ENCODE data around the gene OPN4. TPM values are rescaled to one million over a fixed set of nuclear protein-coding genes. Genes with fewer than 3 reads are reported as not detected.

Gene OPN4
- total and polyA plus RNA-seq, 2 of the 13 experiments (the other 11 are each of a cell fraction or from before 2014, with no cell fraction given) = not detected

GRCh38 chr10:86699541-86699940 is 45.2 kb downstream of the OPN4 start:
- WGBS (ENCODE audit: low lambda C conversion rate) = 40% methylated on average over 4 of the region's 8 CpGs
- H3K9me3 ChIP-seq (ENCODE audit: low read length) = no peaks in the 10 kb centered on the region
- H3K36me3 ChIP-seq (replicated peaks in 1 of 2; ENCODE audit: control insufficient read depth in 1 of 2, insufficient read depth in 2 of 2, low read length in 2 of 2) = no peaks in the 10 kb centered on the region
- H4K20me1 ChIP-seq (ENCODE audit: insufficient read depth, low read length) = no peaks in the 10 kb centered on the region
- ChIA-PET POLR2A (no interaction called here), CTCF (ENCODE audit: low intra/inter-chr PET ratio, low total read pairs) (no interaction called here)
- TF ChIP-seq ZNF441 (CRISPR knock-in tag; IDR thresholded peaks at IDR 0.05; ENCODE audit: borderline replicate concordance) = no peak
- TF ChIP-seq ZNF800 (CRISPR knock-in tag; IDR thresholded peaks at IDR 0.05) = no peak
- TF ChIP-seq MTERF4 (CRISPR knock-in tag; IDR thresholded peaks at IDR 0.05) = no peak
- no peak for TF ChIP-seq PHF8 (CRISPR knock-in tag; IDR thresholded peaks at IDR 0.05)
- TF ChIP-seq ATM (IDR thresholded peaks at IDR 0.05; ENCODE audit: borderline replicate concordance) = no peak
- no peak for TF ChIP-seq ZNF142 (CRISPR knock-in tag; IDR thresholded peaks at IDR 0.05)
- TF ChIP-seq FIP1L1 (IDR thresholded peaks at IDR 0.05; ENCODE audit: borderline replicate concordance, insufficient read depth, low read depth, low read length) = no peak
- TF ChIP-seq ZNF576 (CRISPR knock-in tag; IDR thresholded peaks at IDR 0.05) = no peak
- no peak for TF ChIP-seq SP2 (CRISPR knock-in tag; IDR thresholded peaks at IDR 0.05)
- in situ Hi-C loops (cut with HindIII; ENCODE audit: extremely low pct_ligation_motif_present, low pct_unique_long_range_greater_than_20kb) (loop anchor here (5.0 kb wide), 1 partner anchor 203 kb away; no protein-coding TSS in a partner anchor), intact Hi-C loops (cut with micrococcal nuclease; ENCODE audit: unreplicated experiment) (no loop called here)
- H3K4me2 ChIP-seq (ENCODE audit: low read depth, low read length) = no peak overlapping the region
- H3K27ac ChIP-seq (ENCODE audit: extremely low read length, insufficient read depth, low read length) = no peak overlapping the region
- H3K4me1 ChIP-seq (ENCODE audit: insufficient read depth, low read length) = no peaks in the 10 kb centered on the region
- H3K4me3 ChIP-seq (replicated peaks in 1 of 3; ENCODE audit: insufficient read depth in 1 of 3, low read depth in 2 of 3, low read length in 3 of 3) = no peak overlapping the region
- no peak for ATAC-seq
- no peak for DNase-seq (ENCODE audit: low spot score)
- H3K9ac ChIP-seq (ENCODE audit: insufficient read depth, low read depth, low read length) = no peak overlapping the region
- no peak for FAIRE-seq
- H2AFZ ChIP-seq (ENCODE audit: low read length) = no peak overlapping the region
- H3K79me2 ChIP-seq (ENCODE audit: insufficient read depth, low read length) = no peaks in the 10 kb centered on the region
- BruUV-seq (replicated peaks) = no TSS peak
- peaks cover 4 to 38% of the 10 kb centered on the region in 2 experiments; a peak in 3 of 5 replicates for H3K27me3 ChIP-seq (ENCODE audit: control insufficient read depth in 1 of 2, insufficient read depth in 2 of 2, low read length in 2 of 2)
